LNCaP clone FGC (cell line): ENCODE data around the gene PTPRM.

Experiments
- DNase-seq: peaks from one replicate; pipeline ENCODE4 v3.0.0-alpha.2; 2011; ENCODE audit warnings: low read depth
- H3K4me3 ChIP-seq: 2 replicates; pipeline ENCODE4 v1.5.1; 2011; ENCODE audit warnings: mild to moderate bottlenecking, low read depth, low read length, control low read depth
- CTCF ChIP-seq: IDR thresholded peaks from 2 replicates; pipeline ENCODE4 v1.5.1; 2012; ENCODE audit warnings: mild to moderate bottlenecking; ENCODE audit not compliant: control insufficient read depth, insufficient read depth; ENCODE audit errors: extremely low read depth

The PTPRM gene

DNA sequence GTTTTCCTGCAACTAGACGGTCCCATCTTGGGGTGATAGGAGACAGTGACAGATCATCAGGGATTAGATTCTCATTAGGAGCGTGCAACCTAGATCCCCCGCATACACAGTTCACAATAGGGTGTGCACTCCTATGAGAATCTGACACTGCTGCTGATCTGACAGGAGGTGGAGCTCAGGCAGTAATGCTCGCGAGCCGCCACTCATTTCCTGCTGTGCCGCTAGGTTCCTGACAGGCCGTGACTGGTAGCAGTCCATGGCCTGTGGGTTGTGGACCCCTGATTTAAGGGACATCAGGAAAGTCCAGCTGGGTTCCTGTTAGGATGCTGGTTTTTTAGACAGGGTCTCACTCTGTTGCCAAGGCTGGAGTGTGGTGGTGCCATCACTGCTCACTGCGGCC lies 48.7 kb downstream of the PTPRM start:
- no peak overlapping the region for H3K4me3 ChIP-seq

DNA sequence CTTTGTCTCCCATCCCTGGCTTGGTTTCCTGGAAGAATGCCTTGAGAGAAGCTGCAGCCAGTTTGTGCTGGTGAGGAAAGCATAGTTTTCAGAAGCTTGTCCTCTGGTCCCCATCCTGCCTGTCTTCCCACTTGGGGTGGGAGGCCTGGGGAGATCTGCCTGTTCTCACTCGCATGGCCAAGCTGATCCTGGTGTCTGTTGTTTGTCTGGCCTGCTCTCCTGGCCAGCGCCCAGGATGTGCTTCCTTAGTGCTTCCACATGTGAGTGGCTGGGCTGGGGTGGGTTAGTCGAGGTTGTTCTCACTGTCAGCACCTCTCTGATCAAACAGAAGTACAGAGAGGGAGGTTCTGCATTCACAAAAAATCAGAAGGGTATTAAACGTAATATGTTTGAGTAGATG lies 49.5 kb downstream of the PTPRM start:
- TF ChIP-seq CTCF, result no peak
- no peak overlapping the region for H3K4me3 ChIP-seq
- DNase-seq, result no peak

More for the DNA sequence above, 48.7 kb downstream of the PTPRM start:
- TF ChIP-seq CTCF, result no peak
- DNase-seq, result no peak

DNA sequence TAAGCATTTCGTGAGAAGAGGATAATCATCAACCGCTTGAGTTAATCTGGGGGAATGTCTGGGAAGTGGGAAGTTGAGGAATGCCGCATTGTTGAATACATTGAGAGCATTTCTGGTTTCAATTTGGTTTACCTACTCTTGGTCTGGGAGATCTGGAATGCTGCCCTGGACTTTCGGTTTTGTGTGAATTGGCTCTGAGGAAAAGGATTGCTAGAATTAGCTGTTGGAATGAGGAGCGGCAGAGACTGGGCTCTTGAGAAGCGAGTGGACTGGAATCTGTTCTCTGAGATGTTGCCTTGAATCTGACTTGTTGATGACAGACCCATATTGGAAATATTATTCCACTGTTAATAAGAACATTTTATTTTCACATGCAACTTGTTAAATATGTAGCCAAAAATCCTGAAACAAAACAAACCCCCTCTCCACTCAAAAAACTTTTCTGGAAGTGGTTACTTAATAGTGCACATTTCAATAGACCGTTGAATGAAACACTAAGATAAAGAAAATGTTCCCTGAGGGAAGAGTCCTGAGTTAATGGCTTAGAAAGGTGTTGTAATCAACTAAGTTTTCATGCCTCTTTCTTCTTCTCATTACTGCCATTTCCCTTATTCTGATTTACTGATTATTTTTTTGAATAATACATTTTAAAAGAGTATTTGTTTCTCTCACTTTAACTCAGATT lies 50.8 kb downstream of the PTPRM start:
- no peak for DNase-seq
- TF ChIP-seq CTCF, result no peak

DNA sequence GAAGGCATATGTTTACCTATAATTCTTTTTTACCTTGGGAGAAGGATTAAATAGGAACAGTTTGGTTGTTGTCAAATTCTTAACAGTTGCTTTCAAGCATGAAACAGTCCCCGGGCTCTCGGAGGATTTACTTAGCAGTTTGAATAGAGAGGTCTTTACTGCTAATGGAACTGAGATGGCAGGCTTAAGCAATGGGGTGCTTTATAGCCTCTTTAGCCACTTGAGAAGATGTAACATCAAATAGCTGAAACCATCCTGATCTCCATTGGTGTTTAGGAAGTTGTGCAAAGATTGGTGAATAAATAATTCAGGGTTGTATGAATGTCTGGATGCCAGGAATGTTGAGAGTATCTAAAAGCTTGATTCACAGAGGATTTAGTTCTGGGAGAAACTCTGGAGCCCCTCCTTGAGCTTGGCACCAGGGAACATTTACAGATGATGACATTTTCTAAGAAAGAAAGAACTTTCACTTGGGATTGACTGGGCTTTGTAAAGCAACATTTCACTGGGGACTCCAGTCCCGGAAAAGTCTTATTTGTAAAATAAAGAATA lies 51.9 kb downstream of the PTPRM start:
- no peak overlapping the region for H3K4me3 ChIP-seq
- TF ChIP-seq CTCF, result no peak
- DNase-seq, result no peak

More for the DNA sequence above, 50.8 kb downstream of the PTPRM start:
- no peak overlapping the region for H3K4me3 ChIP-seq

GRCh38 chr18:7619676-7620075 lies 52.6 kb downstream of the PTPRM start:
- TF ChIP-seq CTCF, result no peak
- DNase-seq, result no peak
- no peak overlapping the region for H3K4me3 ChIP-seq

DNA sequence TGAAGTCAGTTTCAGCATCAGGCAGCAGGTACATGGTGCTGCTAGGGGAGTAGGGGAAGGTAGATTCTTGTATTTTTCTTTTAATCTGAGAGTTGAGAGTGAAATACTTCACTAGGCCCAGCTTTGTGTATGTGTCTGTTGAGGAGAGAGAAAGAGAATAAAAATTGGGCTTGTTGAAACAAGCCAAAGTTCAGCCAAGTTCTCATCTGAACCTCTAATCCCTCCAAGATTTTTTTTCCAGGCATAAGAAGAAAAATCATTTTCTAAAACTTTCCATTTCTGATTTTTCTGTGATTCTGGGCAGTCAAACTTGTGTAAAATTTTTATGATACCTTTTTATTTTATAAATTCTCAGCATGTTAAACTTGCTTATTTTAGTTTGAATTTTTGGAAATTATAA lies 55.6 kb downstream of the PTPRM start:
- H3K4me3 ChIP-seq, result no peak overlapping the region
- DNase-seq, result no peak
- no peak for TF ChIP-seq CTCF

GRCh38 chr18:7623681-7624080 lies 56.6 kb downstream of the PTPRM start:
- no peak for TF ChIP-seq CTCF
- no peak overlapping the region for H3K4me3 ChIP-seq
- DNase-seq, result no peak
